MM.1S (cell line): ENCODE measurements around the gene DRAM1.

ENCODE experiments used
- DNase-seq: peaks from one replicate; pipeline ENCODE4 v3.0.0-alpha.2; 2015
- H2AFZ ChIP-seq: fragments of 300-600 bp; sonication (generic); 2 replicates; pipeline ENCODE4 v1.6.0; 2016; ENCODE audit warnings: antibody characterized with exemption, low read length
- H3F3A ChIP-seq: fragments of 300-600 bp; sonication (generic); 2 replicates; pipeline ENCODE4 v1.6.1; 2016; ENCODE audit warnings: mild to moderate bottlenecking, antibody characterized with exemption, low read length, moderate library complexity, mixed read lengths; ENCODE audit not compliant: insufficient read depth
- H3K27ac ChIP-seq: fragments of 300-600 bp; sonication (generic); 2 replicates; pipeline ENCODE4 v1.5.1; 2016; ENCODE audit warnings: mild to moderate bottlenecking, low read length
- H3K27me3 ChIP-seq: fragments of 300-600 bp; sonication (generic); replicated peaks from 2 replicates; pipeline ENCODE4 v1.6.0; 2016; ENCODE audit warnings: low read length; ENCODE audit not compliant: insufficient read depth
- H3K36me3 ChIP-seq: fragments of 300-600 bp; sonication (generic); replicated peaks from 2 replicates; pipeline ENCODE4 v1.6.1; 2016; ENCODE audit warnings: mild to moderate bottlenecking, low read length, mixed read lengths; ENCODE audit not compliant: insufficient read depth
- H3K4me1 ChIP-seq: fragments of 300-600 bp; sonication (generic); 2 replicates; pipeline ENCODE4 v1.6.1; 2016; ENCODE audit warnings: low read length, mixed read lengths
- H3K4me2 ChIP-seq: fragments of 300-600 bp; sonication (generic); 2 replicates; pipeline ENCODE4 v1.6.0; 2016; ENCODE audit warnings: low read depth, low read length
- H3K4me3 ChIP-seq: fragments of 300-600 bp; sonication (generic); 2 replicates; pipeline ENCODE4 v1.5.1; 2016; ENCODE audit warnings: low read length, mixed read lengths
- H3K79me2 ChIP-seq: fragments of 300-600 bp; sonication (generic); 2 replicates; pipeline ENCODE4 v1.6.1; 2016; ENCODE audit warnings: mixed run types, low read length, mixed read lengths
- H3K9ac ChIP-seq: fragments of 300-600 bp; sonication (generic); 2 replicates; pipeline ENCODE4 v1.6.1; 2016; ENCODE audit warnings: low read length, mixed read lengths
- H3K9me2 ChIP-seq: fragments of 300-600 bp; sonication (generic); replicated peaks from 2 replicates; pipeline ENCODE4 v1.6.1; 2016; ENCODE audit warnings: mild to moderate bottlenecking, low read length, mixed read lengths; ENCODE audit not compliant: insufficient read depth
- H3K9me3 ChIP-seq: fragments of 300-600 bp; sonication (generic); replicated peaks from 2 replicates; pipeline ENCODE4 v1.6.1; 2016; ENCODE audit warnings: mild to moderate bottlenecking, low read length, mixed read lengths; ENCODE audit not compliant: insufficient read depth
- H4K20me1 ChIP-seq: fragments of 300-600 bp; sonication (generic); 2 replicates; pipeline ENCODE4 v1.6.1; 2016; ENCODE audit warnings: mild to moderate bottlenecking, low read length, moderate library complexity, mixed read lengths; ENCODE audit not compliant: insufficient read depth
- CTCF ChIP-seq: fragments of 300-600 bp; sonication (generic); IDR thresholded peaks from 2 replicates; pipeline ENCODE4 v1.5.1; 2016; ENCODE audit warnings: antibody characterized with exemption, low read length, mixed read lengths
- EZH2 ChIP-seq: fragments of 300-600 bp; sonication (generic); optimal IDR thresholded peaks from 2 replicates; pipeline ENCODE3; 2017; ENCODE audit warnings: low read depth, mild to moderate bottlenecking, antibody characterized with exemption, low read length, mixed read lengths
- EZH2phosphoT487 ChIP-seq: fragments of 300-600 bp; sonication (generic); IDR thresholded peaks from 2 replicates; pipeline ENCODE4 v1.6.1; 2018; ENCODE audit warnings: antibody characterized with exemption, low read length

Gene DRAM1

GRCh38 chr12:101829639-101830366 is 47.6 kb upstream of the DRAM1 start:
- H3K4me1 ChIP-seq: peaks cover 43% of the 10 kb centered on the region
- H3F3A ChIP-seq: peaks cover 22% of the 10 kb centered on the region
- H3K9me3 ChIP-seq: no peaks in the 10 kb centered on the region
- peak overlapping the region; percentile 98 for H3K9ac ChIP-seq
- peak overlapping the region; percentile 35 for H3K4me2 ChIP-seq
- no peaks in the 10 kb centered on the region for H3K27me3 ChIP-seq
- peak overlapping the region; percentile 92 for H3K27ac ChIP-seq
- H4K20me1 ChIP-seq: no peaks in the 10 kb centered on the region; the same call in 1 of the 2 replicates
- no peaks in the 10 kb centered on the region for H3K9me2 ChIP-seq
- DNase-seq: peak; percentile 54
- no peak for TF ChIP-seq EZH2
- TF ChIP-seq EZH2phosphoT487: no peak
- TF ChIP-seq CTCF: no peak
- H3K79me2 ChIP-seq: peaks cover 57% of the 10 kb centered on the region
- peak overlapping the region; percentile 97 for H3K4me3 ChIP-seq
- peak overlapping the region; percentile 64; the same call in 1 of the 2 replicates for H2AFZ ChIP-seq
- no peaks in the 10 kb centered on the region; the same call in 1 of the 2 replicates for H3K36me3 ChIP-seq

- Histone ChIP-seq H3K4me1 (peaks cover 35% of the 10 kb centered on the region), H3K9ac (peak within 1 kb of the TSS; percentile 98), H3K4me2 (peak within 1 kb of the TSS; percentile 78), H3K27ac (peak within 1 kb of the TSS; percentile 92), H3F3A (peaks cover 16% of the 10 kb centered on the region), H3K36me3 (no peaks in the 10 kb centered on the region; the same call in 1 of the 2 replicates), H3K27me3 (no peaks in the 10 kb centered on the region), H3K9me2 (no peaks in the 10 kb centered on the region), H2AFZ (peak within 1 kb of the TSS; percentile 64), H4K20me1 (no peaks in the 10 kb centered on the region; the same call in 1 of the 2 replicates), H3K9me3 (no peaks in the 10 kb centered on the region), H3K4me3 (peak within 1 kb of the TSS; percentile 97), H3K79me2 (peaks cover 49% of the 10 kb centered on the region)
- peak; percentile 95 for DNase-seq
- TF ChIP-seq CTCF (peak; percentile 64), EZH2 (no peak)
These were observed 46.7 kb upstream of the DRAM1 start, which contains the start of gene GNPTAB for GRCh38 chr12:101830367-101831325. TSS of gene GNPTAB (minus strand) at chr12:101830959. CDS start at chr12:101830675, 284 bp downstream.

- Histone ChIP-seq H3K36me3 (no peaks in the 10 kb centered on the region; the same call in 1 of the 2 replicates), H3K4me1 (peaks cover 24% of the 10 kb centered on the region), H2AFZ (no peak overlapping the region), H3K9me3 (no peaks in the 10 kb centered on the region), H3K27me3 (no peaks in the 10 kb centered on the region), H3K4me2 (no peak overlapping the region), H3K79me2 (peaks cover 35% of the 10 kb centered on the region), H3K27ac (no peak overlapping the region), H3K4me3 (no peak overlapping the region), H4K20me1 (no peaks in the 10 kb centered on the region), H3F3A (peaks cover 16% of the 10 kb centered on the region), H3K9me2 (no peaks in the 10 kb centered on the region), H3K9ac (no peak overlapping the region)
- TF ChIP-seq EZH2phosphoT487 (no peak), CTCF (no peak), EZH2 (no peak)
- no peak for DNase-seq
These were observed 45.4 kb upstream of the DRAM1 start for GRCh38 chr12:101832030-101832429.
